ENCODE results near the gene EVL.
A peak's percentile ranks its signal among the peaks of the same experiment; 100 is the strongest.

Gene EVL

GRCh38 chr14:100111931-100112704 lies 46.9 kb downstream of the EVL start:
- DNase-seq, result no peak

GRCh38 chr14:100114109-100114765 lies 49.0 kb downstream of the EVL start:
- DNase-seq, result no peak

DNA sequence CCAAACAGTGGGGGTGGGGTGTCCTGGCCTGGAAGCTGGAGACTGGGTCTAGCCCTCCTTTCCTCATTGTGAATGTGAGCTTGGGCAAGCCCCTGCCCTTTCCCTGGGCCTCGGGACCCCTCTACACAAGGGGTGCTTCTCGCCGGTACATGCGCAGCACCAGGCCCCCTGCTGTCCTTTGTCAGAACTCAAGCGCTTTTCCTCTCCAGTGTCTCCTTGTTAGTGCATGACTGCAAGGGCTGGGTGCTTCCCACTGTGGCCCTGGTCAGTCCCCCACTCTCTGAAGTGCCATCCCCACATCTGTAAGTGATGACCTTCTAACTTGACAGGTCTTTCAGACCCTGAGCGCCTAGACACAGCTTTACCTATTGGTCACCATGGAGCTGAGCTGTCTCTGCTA lies 50.0 kb downstream of the EVL start:
- DNase-seq, result no peak

DNA sequence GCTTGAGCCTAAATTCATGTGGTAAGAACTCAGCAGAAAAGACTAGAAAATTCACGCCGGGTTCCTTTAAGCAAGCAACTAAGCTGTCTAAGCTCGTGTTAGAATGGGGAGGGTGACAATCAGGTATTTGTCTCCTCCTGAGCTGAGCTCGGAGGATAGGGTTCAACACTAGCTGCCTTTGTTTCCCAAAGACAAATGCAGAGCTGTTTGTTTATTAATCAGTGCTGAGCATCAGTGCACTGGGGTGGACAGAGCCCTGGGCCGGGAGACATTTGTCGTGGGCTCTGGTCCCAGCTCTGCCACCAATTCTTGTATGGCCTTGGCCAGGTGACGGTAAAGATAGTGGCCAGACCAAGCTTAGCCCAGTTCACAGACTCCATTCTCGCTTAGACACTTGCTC lies 50.5 kb downstream of the EVL start:
- DNase-seq, result no peak

DNA sequence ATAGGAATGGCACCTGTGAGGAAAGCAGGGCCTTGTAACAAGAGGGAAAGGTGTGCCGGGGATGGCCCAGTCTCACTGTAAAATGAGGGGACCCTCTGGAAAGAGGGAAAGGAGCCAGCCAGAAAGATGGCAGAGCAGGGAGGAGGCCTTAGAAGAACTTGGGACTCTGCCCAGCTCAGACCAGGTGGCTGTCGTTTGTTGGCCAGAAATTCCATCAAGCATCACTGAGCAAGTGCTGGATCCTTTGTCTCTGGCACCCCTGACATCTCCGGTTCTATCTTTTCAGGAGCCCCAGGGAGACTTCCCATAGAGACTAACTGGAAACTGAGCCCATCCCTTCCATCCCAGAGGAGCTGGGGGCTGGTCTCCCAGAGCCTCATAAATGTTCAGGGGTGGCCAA lies 50.9 kb downstream of the EVL start:
- DNase-seq, result no peak

DNA sequence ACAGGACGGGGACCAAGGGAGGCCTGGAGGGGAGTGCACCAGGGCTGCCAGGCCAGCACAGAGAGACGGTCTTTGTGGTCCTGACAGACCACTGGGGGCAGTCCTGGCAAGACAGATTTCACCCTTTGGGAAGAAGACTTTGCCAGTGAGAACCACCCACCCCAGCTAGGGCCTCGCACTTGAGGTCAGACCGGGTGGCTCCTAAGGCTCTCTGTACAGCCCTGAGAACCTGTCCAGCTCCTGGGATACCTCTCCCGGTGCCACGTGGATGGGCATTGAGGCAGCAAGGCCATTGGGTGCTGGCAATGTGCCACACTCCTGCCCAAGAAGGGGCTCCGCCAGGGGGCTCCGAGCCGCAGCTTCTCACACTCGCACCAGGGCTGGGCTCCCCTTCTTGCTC lies 51.8 kb downstream of the EVL start:
- DNase-seq, result no peak

- peak; percentile 45 for DNase-seq
Measured at GRCh38 chr14:100117633-100118395, 52.6 kb downstream of the EVL start.

DNA sequence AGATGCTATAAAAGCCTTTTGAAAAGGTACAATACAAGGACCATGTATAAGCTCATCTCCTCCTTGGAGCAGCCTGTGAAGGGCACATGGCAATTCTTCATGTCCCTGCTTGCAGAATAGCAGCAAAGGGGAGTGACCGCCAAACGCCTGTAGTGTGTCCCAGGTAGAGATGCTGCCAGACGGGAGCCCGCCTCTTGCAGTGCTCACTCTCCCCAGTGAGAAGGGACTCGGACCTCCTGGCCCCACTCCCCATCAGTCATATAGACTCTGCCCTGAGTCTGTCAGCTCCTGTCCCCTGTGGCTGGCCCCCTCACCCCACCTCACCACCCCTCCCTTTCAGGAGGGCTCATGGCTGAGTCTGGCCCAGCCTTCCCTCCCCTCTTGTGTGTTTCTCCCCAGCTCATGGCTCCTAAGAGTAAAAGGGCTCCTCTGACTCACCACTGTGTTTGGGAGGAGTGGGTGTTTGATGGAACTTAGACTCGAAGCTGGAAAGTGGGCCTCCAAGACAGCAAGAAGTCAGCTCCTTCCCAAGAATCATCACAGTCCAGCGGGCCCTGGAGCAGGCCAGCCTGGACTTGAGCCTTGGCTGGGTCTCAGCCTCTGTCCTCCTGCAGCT lies 53.3 kb downstream of the EVL start:
- no peak for DNase-seq

- no peak for DNase-seq
Measured at GRCh38 chr14:100119251-100119650, 54.0 kb downstream of the EVL start.

GRCh38 chr14:100120522-100121269 lies 55.5 kb downstream of the EVL start:
- no peak for DNase-seq

- DNase-seq, result no peak
Measured at GRCh38 chr14:100121643-100122480, 56.6 kb downstream of the EVL start.

DNA sequence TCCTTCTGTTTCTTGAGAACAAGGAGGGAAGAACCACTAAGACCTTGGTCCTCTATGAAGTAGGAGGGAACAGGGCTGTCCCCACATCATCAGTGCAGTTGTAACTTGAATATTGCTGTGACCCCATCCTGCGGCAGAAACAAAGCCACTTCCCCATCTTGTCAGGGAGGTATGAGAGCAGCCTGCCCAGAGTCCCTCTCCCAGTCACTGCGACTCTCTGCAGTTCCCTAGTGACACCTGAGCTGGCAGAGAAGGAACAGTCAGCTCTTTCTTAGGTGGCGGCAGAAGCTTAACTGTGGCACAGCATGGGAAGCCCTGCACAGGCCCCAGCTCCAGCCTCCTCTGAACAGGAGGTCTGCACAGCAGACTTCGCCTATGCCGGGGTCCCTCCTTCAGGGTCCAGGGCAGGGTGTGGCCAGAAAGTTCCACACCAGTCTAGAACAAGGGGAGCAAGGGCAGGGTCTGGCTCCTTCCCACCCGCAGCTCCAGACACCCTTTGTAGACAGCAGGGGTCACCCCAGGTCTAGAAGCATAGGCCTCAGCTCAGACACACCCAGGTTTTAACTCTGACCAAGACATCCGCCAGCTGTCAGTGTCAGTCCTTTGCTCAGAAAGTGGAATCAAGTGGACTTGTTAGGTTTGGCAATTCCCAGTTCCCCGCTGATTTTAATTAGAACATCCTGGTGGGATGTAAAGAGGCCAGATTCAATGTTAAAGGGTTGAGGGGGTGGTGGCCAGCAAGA lies 57.4 kb downstream of the EVL start:
- DNase-seq, result no peak

GRCh38 chr14:100123618-100124017 lies 58.4 kb downstream of the EVL start:
- no peak for DNase-seq

GRCh38 chr14:100124551-100125088 lies 59.4 kb downstream of the EVL start:
- DNase-seq, result peak; percentile 32

GRCh38 chr14:100126401-100126800 lies 61.2 kb downstream of the EVL start:
- DNase-seq, result no peak

DNA sequence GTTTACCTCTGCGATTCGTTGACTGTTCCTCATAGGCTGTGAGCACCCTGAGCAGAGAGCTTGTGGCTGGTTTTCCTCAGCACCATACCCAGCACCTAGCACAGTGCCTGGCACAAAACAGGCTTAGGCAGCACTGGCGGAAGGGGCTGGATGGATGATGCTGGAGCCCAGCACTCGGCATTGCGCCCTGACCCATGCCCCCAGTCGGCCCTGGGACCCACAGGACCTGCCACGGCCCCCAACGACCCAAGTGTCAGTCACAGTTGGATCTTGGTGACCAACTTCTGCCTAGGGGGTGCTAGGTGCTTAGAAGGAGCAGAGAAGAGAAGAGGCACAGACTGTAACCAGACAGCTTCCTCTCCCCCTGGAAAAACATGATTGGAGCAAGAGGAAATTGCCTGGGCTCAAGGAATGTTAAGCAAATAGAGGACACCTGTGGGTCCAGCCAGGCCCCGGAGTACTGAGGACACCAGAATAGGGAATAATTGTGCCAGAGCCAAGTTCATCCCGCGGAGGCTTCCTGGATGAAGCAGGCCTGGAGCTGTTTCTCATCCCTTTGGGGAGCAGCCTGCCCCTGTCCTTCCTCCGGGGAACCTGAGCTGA lies 62.7 kb downstream of the EVL start:
- DNase-seq, result no peak

DNA sequence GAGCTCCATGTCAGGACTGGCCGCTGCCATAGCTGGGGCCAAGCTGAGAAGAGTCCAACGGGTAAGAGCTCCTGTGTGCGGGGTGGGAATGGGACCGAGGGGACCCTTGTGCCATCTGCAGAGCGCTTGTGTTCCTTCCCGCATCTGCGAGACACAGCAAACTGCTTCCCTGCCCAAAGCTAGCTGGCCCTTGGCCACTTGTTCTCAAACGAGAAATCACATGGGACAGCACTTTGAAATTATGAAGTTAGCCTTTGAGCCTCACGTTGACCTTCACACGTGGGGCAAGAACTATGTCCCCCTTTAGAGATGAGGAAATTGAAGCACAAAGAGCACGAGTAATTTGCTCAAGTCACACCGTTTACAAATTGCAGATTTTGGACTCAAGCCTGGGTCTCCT lies 63.5 kb downstream of the EVL start:
- no peak for DNase-seq

- no peak for DNase-seq
Measured at GRCh38 chr14:100129161-100129589, 64.0 kb downstream of the EVL start.

GRCh38 chr14:100130521-100130920 lies 65.3 kb downstream of the EVL start:
- no peak for DNase-seq

DNA sequence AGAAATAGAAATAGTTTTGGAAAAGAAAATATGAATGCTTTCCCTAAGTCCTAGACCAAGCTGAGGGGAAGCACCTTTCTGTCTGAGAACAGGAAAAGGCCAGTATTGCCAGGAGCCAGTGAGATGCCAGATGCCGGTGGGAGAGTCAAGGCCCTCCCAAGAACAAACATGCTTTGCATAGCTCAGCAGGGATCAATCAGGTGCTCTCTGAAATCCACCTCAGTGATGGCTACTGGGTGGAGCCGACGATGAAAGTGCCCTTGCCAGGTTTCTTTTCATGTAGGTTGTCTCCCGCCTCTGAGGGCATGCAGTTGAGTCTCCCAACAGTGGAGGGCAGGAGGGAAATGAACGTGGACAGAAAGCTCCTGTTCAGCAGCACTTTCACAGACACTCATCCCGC lies 66.0 kb downstream of the EVL start:
- DNase-seq, result peak; percentile 54
